HepG2 (cell line): ENCODE measurements around the gene SLC43A1. TPM values are rescaled to one million over a fixed set of nuclear protein-coding genes. Genes with fewer than 3 reads are reported as not detected.
A peak's percentile ranks its signal among the peaks of the same experiment; 100 is the strongest.

ENCODE experiments used
- ATAC-seq: fragments of 200-7000 bp; cut with Tn5 transposase; 3 replicates; pipeline ENCODE4 v1.9.1; 2020; ENCODE audit warnings: mild to moderate bottlenecking, moderate library complexity
- BruUV-seq: library from RNA; stranded (reverse); fragments of 400-500 nt; replicated peaks from 2 replicates; lab custom pipeline; 2021; lab: Mats Ljungman, UMichigan
- CTCF ChIA-PET: fragments of 300-600 bp; formaldehyde crosslinking; extraction: SDS; loops from one replicate; lab custom pipeline; 2021; ENCODE audit warnings: low total read pairs, inconsistent platforms, low intra/inter-chr PET ratio; lab: Yijun Ruan, JAX
- POLR2A ChIA-PET: fragments of 350-600 bp; sonication (Branson Sonifier 250); formaldehyde crosslinking; loops from one replicate; lab custom pipeline; 2020; ENCODE audit warnings: antibody characterized with exemption, inconsistent platforms; lab: Yijun Ruan, JAX
- DNase-seq: peaks from one replicate; pipeline ENCODE4 v3.0.0-alpha.2; 2015; ENCODE audit warnings: low spot score
- FAIRE-seq: peaks from 3 replicates; lab custom pipeline; 2011; peaks lifted over from hg19 to GRCh38; lab: Jason Lieb, UNC
- H2AFZ ChIP-seq: one replicate; pipeline ENCODE4 v1.6.1; 2011; ENCODE audit warnings: low read length, inconsistent platforms
- H3K27ac ChIP-seq: fragments of 300-600 bp; 3 replicates; pipeline ENCODE4 v1.8.0; 2011; ENCODE audit warnings: mixed run types, mild to moderate bottlenecking, mixed read lengths, low read length, inconsistent platforms; ENCODE audit not compliant: insufficient read depth; ENCODE audit errors: extremely low read length
- H3K27me3 ChIP-seq, 2 experiments: fragments of 200-600 bp in 1 of 2; 2 replicates in 1 of 2; 3 replicates in 1 of 2; pipeline versions ENCODE4 v1.6.0 to v1.8.0; 2011; ENCODE audit warnings: low read length in 2 of 2, mild to moderate bottlenecking in 2 of 2, moderate library complexity in 2 of 2, inconsistent platforms in 1 of 2; ENCODE audit not compliant: insufficient read depth in 2 of 2, control insufficient read depth in 1 of 2
- H3K36me3 ChIP-seq, 2 experiments: fragments of 200-600 bp in 1 of 2; replicated peaks in 1 of 2; 2 replicates in 1 of 2; 3 replicates in 1 of 2; pipeline versions ENCODE4 v1.5.1 to v1.8.0; 2011; ENCODE audit warnings: low read length in 2 of 2, inconsistent platforms in 1 of 2; ENCODE audit not compliant: insufficient read depth in 2 of 2, control insufficient read depth in 1 of 2
- H3K4me1 ChIP-seq: 2 replicates; pipeline ENCODE4 v1.5.1; 2012; ENCODE audit warnings: low read length, inconsistent platforms; ENCODE audit not compliant: insufficient read depth
- H3K4me2 ChIP-seq: 2 replicates; pipeline ENCODE4 v1.6.0; 2011; ENCODE audit warnings: low read depth, low read length, inconsistent platforms
- H3K4me3 ChIP-seq, 3 experiments: fragments of 200-600 bp in 1 of 3; sonication (generic), shearing (Covaris generic) in 1 of 3; replicated peaks in 1 of 3; 2 replicates each; pipeline ENCODE4 v1.5.1; 2011 to 2016; ENCODE audit warnings: low read length in 3 of 3, inconsistent platforms in 2 of 3, low read depth in 2 of 3, mild to moderate bottlenecking in 2 of 3, control low read depth in 1 of 3, mixed read lengths in 1 of 3; ENCODE audit not compliant: insufficient read depth in 1 of 3
- H3K79me2 ChIP-seq: one replicate; pipeline ENCODE4 v1.6.1; 2011; ENCODE audit warnings: low read length, inconsistent platforms; ENCODE audit not compliant: insufficient read depth
- H3K9ac ChIP-seq: 2 replicates; pipeline ENCODE4 v1.6.0; 2011; ENCODE audit warnings: mild to moderate bottlenecking, low read depth, low read length, inconsistent platforms; ENCODE audit not compliant: insufficient read depth
- H3K9me3 ChIP-seq: 2 replicates; pipeline ENCODE4 v1.5.1; 2012; ENCODE audit warnings: mild to moderate bottlenecking, low read length
- H4K20me1 ChIP-seq: 2 replicates; pipeline ENCODE4 v1.6.0; 2011; ENCODE audit warnings: inconsistent platforms, mild to moderate bottlenecking, low read length, moderate library complexity; ENCODE audit not compliant: insufficient read depth
- AGO2 ChIP-seq: fragments of 200-400 bp; formaldehyde crosslinking; optimal IDR thresholded peaks from 2 replicates; pipeline ENCODE3; 2017; ENCODE audit warnings: mild to moderate bottlenecking, low read depth, low read length, moderate library complexity
- CSRNP1 ChIP-seq: sonication (generic); formaldehyde crosslinking; IDR thresholded peaks from 2 replicates; pipeline ENCODE4 v1.8.1; 2023; ENCODE audit warnings: mild to moderate bottlenecking, missing genetic modification reagents
- E2F1 ChIP-seq: sonication (generic); formaldehyde crosslinking; IDR thresholded peaks from 2 replicates; pipeline ENCODE4 v1.5.0; 2020; ENCODE audit warnings: missing genetic modification reagents
- POLR2G ChIP-seq: fragments of 200-400 bp; formaldehyde crosslinking; IDR thresholded peaks from 2 replicates; pipeline ENCODE4 v1.6.1; 2018; ENCODE audit warnings: mild to moderate bottlenecking, low read depth, low read length, moderate library complexity
- RBFOX2 ChIP-seq: fragments of 200-400 bp; formaldehyde crosslinking; IDR thresholded peaks from 2 replicates; pipeline ENCODE4 v1.6.1; 2017; ENCODE audit warnings: low read depth, mild to moderate bottlenecking, low read length
- RBM22 ChIP-seq: fragments of 200-400 bp; formaldehyde crosslinking; optimal IDR thresholded peaks from 2 replicates; pipeline ENCODE3; 2017; ENCODE audit warnings: mild to moderate bottlenecking, low read length, moderate library complexity
- SMAD3 ChIP-seq: sonication (generic); formaldehyde crosslinking; IDR thresholded peaks from 2 replicates; pipeline ENCODE4 v1.4.0; 2020; ENCODE audit warnings: missing genetic modification reagents
- WGBS: methylation state at CpG from one replicate; pipeline ENCODE4 v1.1.6; 2017; ENCODE audit warnings: low lambda C conversion rate; 5-methylcytosine and 5-hydroxymethylcytosine counted together
- in situ Hi-C: cut with HindIII; loops from 2 replicates; pipeline ENCODE4 v1.10.0; 2017; ENCODE audit warnings: low pct_unique_long_range_greater_than_20kb; ENCODE audit not compliant: extremely low pct_ligation_motif_present
- intact Hi-C: fragments of 100-400 bp; cut with micrococcal nuclease; formaldehyde crosslinking; loops from one replicate; pipeline ENCODE4 v1.10.0; 2022; ENCODE audit not compliant: unreplicated experiment
- polyA plus RNA-seq, 8 experiments: library from polyadenylated mRNA; depleted of rRNA in 3 of 8; stranded (reverse) in 7 of 8; unstranded in 1 of 8; fragments of >200 nt; fragmentation: Illumina TruSeq in 4 of 8; extraction: Trizol in 4 of 8; gene quantifications; 2 replicates each; pipeline versions ENCODE4 v1.2.1 to v1.2.3, GENCODE V29; 2011 to 2016; ENCODE audit warnings: low read depth in 4 of 8, missing spikeins in 1 of 8, mixed read lengths in 1 of 8; ENCODE audit not compliant: insufficient read depth in 1 of 8
- total RNA-seq, 5 experiments: library from RNA; depleted of rRNA; stranded (reverse); fragments of >200 nt; fragmentation: Illumina TruSeq; extraction: Trizol; gene quantifications; 2 replicates each; pipeline ENCODE4 v1.2.3, GENCODE V29; 2016; ENCODE audit warnings: low read depth in 1 of 5

SLC43A1 gene
- total and polyA plus RNA-seq, 2 of the 13 experiments (the other 11 are each of a cell fraction or from before 2014, with no cell fraction given), result 72.3 to 87.6 TPM

- Histone ChIP-seq H3K79me2 (no peaks in the 10 kb centered on the region), H4K20me1 (no peaks in the 10 kb centered on the region), H3K4me3 (no peak overlapping the region)
- no peak for DNase-seq
- WGBS, result 96% methylated on average over 51 of the region's 52 CpGs
- FAIRE-seq, result no peak
- TF ChIP-seq SMAD3 (CRISPR knock-in tag), result no peak
- TF ChIP-seq AGO2, result peak; percentile 91
- TF ChIP-seq POLR2G, result peak; percentile 3; the same call in 1 of the 2 replicates
- 0 out of 2 replicates have a peak, but pooled peaks have one; percentile 35 for TF ChIP-seq RBFOX2
- TF ChIP-seq, all 625 proteins: peak for 3
- ATAC-seq, result no peak
- H3K9ac ChIP-seq, result no peak overlapping the region
- ChIA-PET CTCF (no interaction called here), POLR2A (interaction anchor here (1.0 to 1.8 kb wide), 3 partner anchors 10 to 32 kb away, joined by 3 to 4 read pairs (median 4); partner anchors contain the start of gene SLC43A1)
- intact Hi-C loops, result no loop called here
- no peaks in the 10 kb centered on the region for H3K27me3 ChIP-seq
- H3K4me1 ChIP-seq, result peaks cover 25% of the 10 kb centered on the region
- no peak overlapping the region for H2AFZ ChIP-seq
- peaks cover 23 to 44% of the 10 kb centered on the region in 2 experiments for H3K36me3 ChIP-seq
- no TSS peak for BruUV-seq
- in situ Hi-C loops, result no loop called here
- no peak overlapping the region for H3K4me2 ChIP-seq
- no peaks in the 10 kb centered on the region for H3K9me3 ChIP-seq
- H3K27ac ChIP-seq, result no peak overlapping the region
These were observed 32.5 kb downstream of the SLC43A1 start for GRCh38 chr11:57482782-57483561.

- DNase-seq (no peak), ATAC-seq (no peak), FAIRE-seq (no peak)
- TF ChIP-seq RBFOX2, result peak; percentile 50; the same call in 1 of the 2 replicates
- peak; percentile 68 for TF ChIP-seq RBM22
- no peak for TF ChIP-seq CSRNP1 (CRISPR knock-in tag)
- no peak for TF ChIP-seq E2F1 (CRISPR knock-in tag)
- BruUV-seq, result no TSS peak
- H3K4me3 ChIP-seq, result no peak overlapping the region
- H3K36me3 ChIP-seq, result peaks cover 16 to 36% of the 10 kb centered on the region in 2 experiments
- no peak overlapping the region for H2AFZ ChIP-seq
- intact Hi-C loops (no loop called here), in situ Hi-C loops (no loop called here)
- 95% methylated on average over 37 of the region's 44 CpGs for WGBS
- ChIA-PET POLR2A (interaction anchor here (1.3 to 1.8 kb wide), 2 partner anchors 20 to 33 kb away, joined by 3 to 4 read pairs; partner anchors contain the start of gene SLC43A1), CTCF (no interaction called here)
- H3K9ac ChIP-seq, result no peak overlapping the region
- no peak overlapping the region for H3K27ac ChIP-seq
- no peak overlapping the region for H3K4me2 ChIP-seq
- H4K20me1 ChIP-seq, result no peaks in the 10 kb centered on the region
- H3K79me2 ChIP-seq, result no peaks in the 10 kb centered on the region
- H3K9me3 ChIP-seq, result no peaks in the 10 kb centered on the region
- H3K27me3 ChIP-seq, result no peaks in the 10 kb centered on the region
- H3K4me1 ChIP-seq, result peaks cover 30% of the 10 kb centered on the region
These were observed 33.4 kb downstream of the SLC43A1 start for GRCh38 chr11:57481915-57482781.
